Endothelial cell of umbilical vein (primary cell): ENCODE measurements around the gene SIGLEC15. TPM values are rescaled to one million over a fixed set of nuclear protein-coding genes. Genes with fewer than 3 reads are reported as not detected.

Experiments
- BruUV-seq: library from RNA; stranded (reverse); fragments of 400-500 nt; replicated peaks from 2 replicates; lab custom pipeline; 2021; lab: Mats Ljungman, UMichigan
- CTCF ChIA-PET: fragments of 300-600, 350-600 bp; sonication (Branson Sonifier 250); formaldehyde crosslinking; loops from one replicate; lab custom pipeline; 2021; ENCODE audit warnings: antibody characterized with exemption, inconsistent platforms; lab: Charles Lee
- POLR2A ChIA-PET: fragments of 300-600, 350-600 bp; sonication (Branson Sonifier 250); formaldehyde crosslinking; loops from one replicate; lab custom pipeline; 2021; ENCODE audit warnings: antibody characterized with exemption, inconsistent platforms; lab: Charles Lee
- DNase-seq: peaks from one replicate; pipeline ENCODE4 v3.0.0-alpha.2; 2011; ENCODE audit warnings: low read depth, low spot score
- FAIRE-seq: peaks from 2 replicates; lab custom pipeline; 2011; peaks lifted over from hg19 to GRCh38; lab: Jason Lieb, UNC
- H2AFZ ChIP-seq: 2 replicates; pipeline ENCODE4 v1.6.0; 2012; ENCODE audit warnings: low read depth, low read length, control low read depth, inconsistent platforms
- H3K27ac ChIP-seq: 2 replicates; pipeline ENCODE4 v1.5.1; 2011; ENCODE audit warnings: low read depth, mild to moderate bottlenecking, control low read depth, low read length, moderate library complexity; ENCODE audit not compliant: insufficient read depth
- H3K27me3 ChIP-seq, 2 experiments: 2 replicates each; pipeline versions ENCODE4 v1.6.0 to v1.6.1; 2011; ENCODE audit warnings: low read length in 2 of 2, mixed read lengths in 1 of 2; ENCODE audit not compliant: control insufficient read depth in 2 of 2, insufficient read depth in 2 of 2
- H3K36me3 ChIP-seq, 2 experiments: 2 replicates in 1 of 2; 3 replicates in 1 of 2; pipeline ENCODE4 v1.5.1; 2011; ENCODE audit warnings: low read length in 2 of 2, mild to moderate bottlenecking in 1 of 2, moderate library complexity in 1 of 2; ENCODE audit not compliant: control insufficient read depth in 2 of 2, insufficient read depth in 2 of 2; ENCODE audit errors: extremely low read depth in 1 of 2
- H3K4me1 ChIP-seq: 3 replicates; pipeline ENCODE4 v1.5.1; 2011; ENCODE audit warnings: mild to moderate bottlenecking, low read length; ENCODE audit not compliant: control insufficient read depth, insufficient read depth; ENCODE audit errors: extremely low read depth
- H3K4me2 ChIP-seq: 2 replicates; pipeline ENCODE4 v1.6.1; 2011; ENCODE audit warnings: low read length, control low read depth, mixed read lengths; ENCODE audit not compliant: insufficient read depth
- H3K4me3 ChIP-seq, 3 experiments: fragments of 200-600 bp in 1 of 3; sonication (generic), shearing (Covaris generic) in 1 of 3; replicated peaks in 1 of 3; 2 replicates each; pipeline ENCODE4 v1.5.1; 2011 to 2016; ENCODE audit warnings: control low read depth in 3 of 3, low read length in 3 of 3, mild to moderate bottlenecking in 2 of 3, inconsistent platforms in 1 of 3, low read depth in 1 of 3, moderate library complexity in 1 of 3; ENCODE audit not compliant: insufficient read depth in 1 of 3
- H3K79me2 ChIP-seq: 2 replicates; pipeline ENCODE4 v1.6.0; 2012; ENCODE audit warnings: low read length, inconsistent platforms; ENCODE audit not compliant: control insufficient read depth, insufficient read depth
- H3K9ac ChIP-seq: replicated peaks from 2 replicates; pipeline ENCODE3; 2011; ENCODE audit warnings: low read length, control low read depth; ENCODE audit not compliant: insufficient read depth; ENCODE audit errors: extremely low read depth
- H3K9me1 ChIP-seq: replicated peaks from 3 replicates; pipeline ENCODE4 v1.6.0; 2011; ENCODE audit warnings: mild to moderate bottlenecking, low read length; ENCODE audit not compliant: control insufficient read depth, insufficient read depth; ENCODE audit errors: extremely low read depth
- H3K9me3 ChIP-seq: replicated peaks from 2 replicates; pipeline ENCODE4 v1.5.1; 2012; ENCODE audit warnings: low read length, inconsistent platforms; ENCODE audit not compliant: control insufficient read depth, insufficient read depth
- H4K20me1 ChIP-seq: replicated peaks from 2 replicates; pipeline ENCODE3; 2011; ENCODE audit warnings: mild to moderate bottlenecking, low read length; ENCODE audit not compliant: control insufficient read depth, insufficient read depth; ENCODE audit errors: extremely low read depth
- EZH2 ChIP-seq: IDR thresholded peaks from 2 replicates; pipeline ENCODE4 v1.6.1; 2012; ENCODE audit warnings: borderline replicate concordance, low read depth, mild to moderate bottlenecking, moderate library complexity, low read length, inconsistent platforms; ENCODE audit not compliant: severe bottlenecking
- GATA2 ChIP-seq: IDR thresholded peaks from 2 replicates; pipeline ENCODE4 v1.7.0; 2011; ENCODE audit warnings: low read depth, mild to moderate bottlenecking, moderate library complexity, mixed read lengths, low read length; ENCODE audit not compliant: insufficient read length, insufficient read depth
- JUN ChIP-seq: IDR thresholded peaks from 2 replicates; pipeline ENCODE4 v1.6.1; 2011; ENCODE audit warnings: borderline replicate concordance, low read depth; ENCODE audit not compliant: insufficient read length, insufficient read depth
- MYC ChIP-seq: IDR thresholded peaks from one replicate; pipeline ENCODE4 v1.6.1; 2011; ENCODE audit warnings: mild to moderate bottlenecking, low read depth, low read length
- POLR2A ChIP-seq: IDR thresholded peaks from 2 replicates; pipeline ENCODE4 v1.6.1; 2012; ENCODE audit warnings: low read depth, mild to moderate bottlenecking, control low read depth, low read length
- POLR2AphosphoS5 ChIP-seq: IDR thresholded peaks from 2 replicates; pipeline ENCODE4 v1.6.1; 2012; ENCODE audit warnings: low read depth, mild to moderate bottlenecking, control low read depth, low read length, moderate library complexity; ENCODE audit not compliant: insufficient read depth
- dilution Hi-C: fragments of 300-500 bp; cut with MboI; formaldehyde crosslinking; loops from one replicate; pipeline ENCODE4 v1.15.0; 2019; ENCODE audit warnings: low sequenced_read_pairs; ENCODE audit not compliant: extremely low pct_ligation_motif_present
- intact Hi-C: fragments of 100-400 bp; cut with micrococcal nuclease; formaldehyde crosslinking; loops from one replicate; pipeline ENCODE4 v1.10.0; 2022
- polyA plus RNA-seq, 4 experiments: library from polyadenylated mRNA; depleted of rRNA in 3 of 4; stranded (reverse) in 3 of 4; unstranded in 1 of 4; fragments of >200 nt; gene quantifications; 2 replicates each; pipeline versions ENCODE4 v1.2.1 to v1.2.3, GENCODE V29; 2011 to 2012; ENCODE audit warnings: missing spikeins in 1 of 4
- total RNA-seq: library from RNA; stranded (reverse); gene quantifications from 2 replicates; pipeline ENCODE4 v1.2.3, GENCODE V29; 2021
- TF ChIP-seq, protein P1 (sequence below), 2 donors: IDR thresholded peaks; 1 replicate in 1 of 2; 2 replicates in 1 of 2; pipeline ENCODE4 v1.5.1; 2011; ENCODE audit warnings: low read length in 2 of 2, mild to moderate bottlenecking in 2 of 2, moderate library complexity in 2 of 2, control low read depth in 1 of 2, inconsistent platforms in 1 of 2, low read depth in 1 of 2; ENCODE audit not compliant: insufficient read depth in 1 of 2; ENCODE audit errors: extremely low read depth in 1 of 2

The SIGLEC15 gene
- total and polyA plus RNA-seq, 2 donors (not counting 3 experiments of a cell fraction or from before 2014, with no cell fraction given) = not detected

DNA sequence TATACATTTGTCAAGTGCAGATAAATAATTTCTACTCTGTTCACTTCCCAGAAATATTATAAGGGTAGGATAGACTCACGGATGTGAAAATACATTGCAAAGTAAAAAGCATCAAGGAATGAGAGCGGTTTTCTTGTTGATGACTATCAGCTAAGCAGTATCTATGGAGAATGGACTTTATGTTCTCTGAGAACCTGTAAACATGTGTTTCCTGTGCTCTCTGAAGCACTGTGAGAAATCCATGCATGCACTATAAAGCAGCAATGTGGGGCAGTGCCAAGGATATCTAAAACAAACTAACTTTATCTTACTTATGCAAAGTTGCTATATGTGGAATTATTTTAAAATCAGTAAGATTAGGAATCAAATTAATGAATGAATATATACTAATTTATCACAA, 4.4 kb upstream of the SIGLEC15 start:
- Histone ChIP-seq H3K4me3 (no peak overlapping the region), H3K36me3 (no peaks in the 10 kb centered on the region), H3K4me1 (no peaks in the 10 kb centered on the region), H3K9ac (no peak overlapping the region), H3K27ac (no peak overlapping the region), H2AFZ (no peak overlapping the region), H3K9me1 (no peaks in the 10 kb centered on the region), H4K20me1 (no peaks in the 10 kb centered on the region), H3K79me2 (no peaks in the 10 kb centered on the region), H3K4me2 (no peak overlapping the region), H3K27me3 (peaks cover 3 to 8% of the 10 kb centered on the region in 2 experiments), H3K9me3 (no peaks in the 10 kb centered on the region)
- POLR2A ChIA-PET = no interaction called here
- intact Hi-C loops = no loop called here
- DNase-seq (no peak), FAIRE-seq (no peak)
- CTCF ChIA-PET = interaction anchor here (0.6 to 1.3 kb wide), 3 partner anchors 19 to 32 kb away, joined by 3 to 4 read pairs (median 3); no protein-coding TSS in a partner anchor
- dilution Hi-C loops = no loop called here
- TF ChIP-seq POLR2A (no peak), MYC (no peak), POLR2AphosphoS5 (no peak), JUN (no peak), GATA2 (no peak), EZH2 (no peak)
- TF ChIP-seq, protein P1, sequence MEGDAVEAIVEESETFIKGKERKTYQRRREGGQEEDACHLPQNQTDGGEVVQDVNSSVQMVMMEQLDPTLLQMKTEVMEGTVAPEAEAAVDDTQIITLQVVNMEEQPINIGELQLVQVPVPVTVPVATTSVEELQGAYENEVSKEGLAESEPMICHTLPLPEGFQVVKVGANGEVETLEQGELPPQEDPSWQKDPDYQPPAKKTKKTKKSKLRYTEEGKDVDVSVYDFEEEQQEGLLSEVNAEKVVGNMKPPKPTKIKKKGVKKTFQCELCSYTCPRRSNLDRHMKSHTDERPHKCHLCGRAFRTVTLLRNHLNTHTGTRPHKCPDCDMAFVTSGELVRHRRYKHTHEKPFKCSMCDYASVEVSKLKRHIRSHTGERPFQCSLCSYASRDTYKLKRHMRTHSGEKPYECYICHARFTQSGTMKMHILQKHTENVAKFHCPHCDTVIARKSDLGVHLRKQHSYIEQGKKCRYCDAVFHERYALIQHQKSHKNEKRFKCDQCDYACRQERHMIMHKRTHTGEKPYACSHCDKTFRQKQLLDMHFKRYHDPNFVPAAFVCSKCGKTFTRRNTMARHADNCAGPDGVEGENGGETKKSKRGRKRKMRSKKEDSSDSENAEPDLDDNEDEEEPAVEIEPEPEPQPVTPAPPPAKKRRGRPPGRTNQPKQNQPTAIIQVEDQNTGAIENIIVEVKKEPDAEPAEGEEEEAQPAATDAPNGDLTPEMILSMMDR (IDR thresholded peaks at IDR 0.05; ENCODE audit: extremely low read depth in 1 of 2, insufficient read depth in 1 of 2, low read depth in 1 of 2, low read length in 2 of 2) = no peak
- BruUV-seq = no TSS peak
